ENCODE data around the gene CHGA. TPM values are rescaled to one million over a fixed set of nuclear protein-coding genes. Genes with fewer than 3 reads are reported as not detected.

CHGA gene
- total RNA-seq, 1 experiment from 2014 or later: 8.5 TPM

GRCh38 chr14:92888896-92889295, 34.1 kb upstream of the CHGA start (continued):
- TF ChIP-seq E2F1 (CRISPR knock-in tag; IDR thresholded peaks at IDR 0.05): no peak
- TF ChIP-seq ZMAT4 (CRISPR knock-in tag; IDR thresholded peaks at IDR 0.05): no peak
- TF ChIP-seq ZNF425 (CRISPR knock-in tag; conservative IDR thresholded peaks at IDR 0.05): no peak

- ATAC-seq: no peak
- H3K9me3 Mint-ChIP-seq: peaks cover 37% of the 10 kb centered on the region
- CTCF ChIA-PET: no interaction called here
Measured at GRCh38 chr14:92890830-92891588, 31.9 kb upstream of the CHGA start.

More at GRCh38 chr14:92890830-92891588, 31.9 kb upstream of the CHGA start:
- POLR2A ChIA-PET: no interaction called here
- H3K27me3 Mint-ChIP-seq (ENCODE audit: low read depth): peaks cover 28% of the 10 kb centered on the region
- peaks cover 2% of the 10 kb centered on the region; the same call in 1 of the 2 replicates for H3K36me3 Mint-ChIP-seq
- no peak overlapping the region for H3K4me3 Mint-ChIP-seq
- no peak for DNase-seq (ENCODE audit: low spot score)
- H3K4me1 Mint-ChIP-seq: no peaks in the 10 kb centered on the region
- TF ChIP-seq GRHL2 (CRISPR knock-in tag; IDR thresholded peaks at IDR 0.05; ENCODE audit: insufficient replicate concordance, severe bottlenecking) (no peak), ZNF232 (CRISPR knock-in tag; IDR thresholded peaks at IDR 0.05) (no peak), ZNF671 (CRISPR knock-in tag; IDR thresholded peaks at IDR 0.05) (no peak), CBFB (CRISPR knock-in tag; IDR thresholded peaks at IDR 0.05; ENCODE audit: low read depth) (no peak), ZNF121 (CRISPR knock-in tag; IDR thresholded peaks at IDR 0.05) (no peak), FOXK1 (CRISPR knock-in tag; IDR thresholded peaks at IDR 0.05) (no peak), ZNF396 (CRISPR knock-in tag; IDR thresholded peaks at IDR 0.05; ENCODE audit: borderline replicate concordance) (no peak), ZNF138 (CRISPR knock-in tag; conservative IDR thresholded peaks at IDR 0.05) (no peak), USF1 (CRISPR knock-in tag; IDR thresholded peaks at IDR 0.05) (no peak), STAT6 (CRISPR knock-in tag; conservative IDR thresholded peaks at IDR 0.05; ENCODE audit: low read depth) (no peak), ATF6 (CRISPR knock-in tag; IDR thresholded peaks at IDR 0.05) (no peak), FOXJ3 (CRISPR knock-in tag; IDR thresholded peaks at IDR 0.05; ENCODE audit: borderline replicate concordance) (no peak), GTF2I (CRISPR knock-in tag; conservative IDR thresholded peaks at IDR 0.05) (no peak), ZNF532 (CRISPR knock-in tag; IDR thresholded peaks at IDR 0.05; ENCODE audit: borderline replicate concordance) (no peak), RELA (CRISPR knock-in tag; IDR thresholded peaks at IDR 0.05; ENCODE audit: borderline replicate concordance) (no peak), E2F1 (CRISPR knock-in tag; IDR thresholded peaks at IDR 0.05) (no peak)
- no peak overlapping the region for H3K27ac Mint-ChIP-seq
